GM19025 (cell line): ENCODE measurements around the gene STK31.
"Not testable (repeated sequence)": the region's sequence is repeated elsewhere in the genome, so short reads cannot be mapped to it uniquely, and the experiment has no call there.

Source experiments
- ATAC-seq: cut with Tn5 transposase; IDR thresholded peaks from one replicate; pipeline ENCODE4 v1.9.1; 2021; ENCODE audit warnings: mild to moderate bottlenecking, low read depth, moderate library complexity; ENCODE audit not compliant: unreplicated experiment

STK31 gene

DNA sequence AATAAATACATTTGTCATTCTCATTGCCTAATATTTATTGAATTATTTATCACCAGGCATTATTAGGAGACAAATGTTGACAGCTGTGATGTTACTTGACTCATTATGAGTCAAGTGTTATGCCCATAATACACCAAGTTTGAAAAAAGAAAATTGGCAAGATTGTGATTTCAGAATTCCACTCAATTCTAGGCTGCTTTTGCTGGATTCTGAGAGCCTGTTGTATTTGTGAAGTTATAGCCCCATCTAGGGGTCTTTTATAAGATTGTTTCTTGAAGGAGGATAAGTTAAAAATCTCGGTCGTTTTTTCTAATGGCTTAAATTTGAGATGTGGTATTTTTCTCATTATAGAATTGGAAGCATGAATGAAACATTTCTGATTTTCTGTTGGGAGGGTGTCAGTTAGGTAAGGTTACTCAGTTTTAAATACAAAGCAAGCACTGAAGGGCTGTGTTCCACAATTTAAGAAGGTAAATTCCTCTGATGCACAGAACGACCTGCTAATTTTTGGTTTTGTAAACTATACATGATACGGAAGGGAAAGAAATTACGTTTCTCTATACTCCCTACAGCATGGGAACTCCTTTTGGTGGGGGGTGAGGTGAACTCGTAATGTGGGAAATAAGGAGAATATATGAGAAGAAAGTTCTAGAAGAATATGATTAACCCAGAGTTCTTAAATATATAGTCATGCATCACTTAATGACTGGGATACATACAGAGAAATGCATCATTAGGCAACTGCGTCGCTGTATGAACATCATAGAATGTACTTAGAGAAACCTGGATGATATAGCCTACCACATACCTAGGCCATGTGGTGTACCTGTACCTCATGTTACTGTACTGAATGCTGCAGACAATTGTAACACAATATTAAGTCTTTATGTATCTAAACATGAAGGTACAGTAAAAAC, 2.6 kb downstream of the STK31 start:
- ATAC-seq: no peak

GRCh38 chr7:23713285-23714149, 3.5 kb downstream of the STK31 start:
- no peak for ATAC-seq

DNA sequence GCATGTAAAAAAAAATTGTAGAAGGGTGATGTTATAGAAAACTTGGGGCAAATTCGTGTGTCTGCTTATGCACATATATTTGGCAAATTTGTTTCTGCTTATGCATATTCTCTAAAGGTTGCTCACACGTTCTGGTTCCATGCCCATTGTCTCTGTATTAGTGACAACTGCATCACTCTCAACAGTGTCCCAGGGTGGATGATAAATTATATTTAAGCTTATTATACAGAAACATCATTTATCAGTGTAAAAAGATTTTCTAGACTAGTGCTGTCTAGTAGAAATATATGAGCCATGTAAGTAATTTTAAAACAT, 4.1 kb downstream of the STK31 start:
- ATAC-seq: no peak

DNA sequence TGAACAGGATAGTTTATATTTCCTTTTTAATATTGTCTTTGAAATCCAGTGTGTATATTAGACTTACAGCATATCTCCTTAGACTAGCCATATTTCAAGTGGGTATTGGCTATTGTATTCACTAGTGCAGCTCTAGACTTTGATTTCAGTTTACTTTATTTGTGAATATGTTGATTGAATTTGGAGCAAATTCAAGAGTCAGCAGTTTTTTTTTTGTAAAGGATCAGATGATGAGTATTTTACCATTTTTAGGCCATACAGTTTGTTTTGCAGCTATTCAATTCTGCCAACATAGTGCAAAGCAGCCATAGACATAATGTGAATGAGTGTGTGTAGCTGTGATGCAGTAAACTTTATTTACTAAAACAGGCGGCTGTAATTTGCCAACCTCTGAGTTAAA, 4.6 kb downstream of the STK31 start:
- ATAC-seq: no peak

GRCh38 chr7:23715099-23715498, 5.1 kb downstream of the STK31 start:
- ATAC-seq: no peak

GRCh38 chr7:23717788-23718187, 7.8 kb downstream of the STK31 start:
- ATAC-seq: no peak

- no peak for ATAC-seq
Observed at GRCh38 chr7:23721456-23721855, 11.4 kb downstream of the STK31 start.

DNA sequence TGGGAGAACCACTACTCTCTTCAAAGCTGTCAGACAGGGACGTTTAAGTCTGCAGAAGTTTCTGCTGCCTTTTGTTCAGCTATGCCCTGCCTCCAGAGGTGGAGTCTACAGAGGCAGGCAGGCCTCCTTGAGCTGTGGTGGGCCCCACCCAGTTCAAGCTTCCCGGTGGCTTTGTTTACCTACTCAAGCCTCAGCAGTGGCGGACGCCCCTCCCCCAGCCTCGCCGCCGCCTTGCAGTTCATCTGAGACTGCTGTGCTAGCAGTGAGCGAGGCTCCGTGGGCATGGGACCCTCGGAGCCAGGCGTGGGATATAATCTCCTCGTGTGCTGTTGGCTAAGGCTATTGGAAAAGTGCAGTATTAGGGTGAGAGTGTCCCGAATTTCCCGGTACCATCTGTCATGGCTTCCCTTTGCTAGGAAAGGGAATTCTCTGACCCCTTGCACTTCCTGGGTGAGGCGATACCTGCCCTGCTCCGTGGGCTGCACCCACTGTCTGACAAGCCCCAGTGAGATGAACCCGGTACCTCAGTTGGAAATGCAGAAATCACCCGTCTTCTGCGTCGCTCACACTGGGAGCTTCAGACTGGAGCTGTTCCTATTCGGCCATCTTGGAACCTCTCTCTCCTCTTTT, 12.7 kb downstream of the STK31 start:
- not testable (repeated sequence) for ATAC-seq

GRCh38 chr7:23724113-23724512, 14.1 kb downstream of the STK31 start:
- not testable (repeated sequence) for ATAC-seq

DNA sequence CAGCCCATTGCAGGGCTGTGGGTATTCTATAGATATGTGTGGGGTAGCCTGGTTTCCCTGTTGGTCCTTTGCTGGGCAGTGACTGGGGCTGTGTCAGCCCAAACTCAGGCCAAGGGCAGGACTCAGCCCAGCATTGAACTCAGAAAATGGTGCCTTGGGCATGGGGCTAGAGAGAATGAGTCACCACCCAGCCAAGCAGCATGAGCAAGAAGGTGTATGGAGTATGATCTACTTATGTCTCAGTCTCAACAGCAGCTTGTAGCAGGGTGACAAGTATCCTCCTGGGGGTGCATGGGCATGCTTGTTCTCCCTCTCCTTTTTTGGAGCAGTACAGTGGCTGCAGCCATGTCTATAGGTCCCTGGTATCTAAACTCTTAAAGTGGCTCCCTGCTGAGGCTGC, 32.0 kb downstream of the STK31 start:
- no peak for ATAC-seq

DNA sequence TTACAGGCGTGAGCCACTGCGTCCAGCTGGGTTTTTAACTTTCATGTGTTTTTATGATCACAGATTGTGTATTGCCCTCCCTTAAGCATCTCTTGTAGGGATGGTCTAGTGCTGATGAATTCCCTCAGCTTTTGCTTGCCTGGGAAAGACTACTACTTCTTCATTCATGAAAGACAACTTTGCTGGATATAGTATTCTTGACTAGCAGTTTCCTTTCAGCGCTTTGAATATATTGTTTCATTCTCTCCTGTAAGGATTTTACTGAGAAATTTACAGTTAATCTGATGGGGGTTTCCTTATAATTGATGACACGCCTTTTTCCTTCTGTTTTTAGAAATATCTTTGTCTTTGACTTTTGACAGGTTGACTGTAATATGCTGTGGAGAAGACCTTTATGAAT, 33.2 kb downstream of the STK31 start:
- no peak for ATAC-seq

- no peak for ATAC-seq
Observed at GRCh38 chr7:23746629-23747028, 36.6 kb downstream of the STK31 start.

DNA sequence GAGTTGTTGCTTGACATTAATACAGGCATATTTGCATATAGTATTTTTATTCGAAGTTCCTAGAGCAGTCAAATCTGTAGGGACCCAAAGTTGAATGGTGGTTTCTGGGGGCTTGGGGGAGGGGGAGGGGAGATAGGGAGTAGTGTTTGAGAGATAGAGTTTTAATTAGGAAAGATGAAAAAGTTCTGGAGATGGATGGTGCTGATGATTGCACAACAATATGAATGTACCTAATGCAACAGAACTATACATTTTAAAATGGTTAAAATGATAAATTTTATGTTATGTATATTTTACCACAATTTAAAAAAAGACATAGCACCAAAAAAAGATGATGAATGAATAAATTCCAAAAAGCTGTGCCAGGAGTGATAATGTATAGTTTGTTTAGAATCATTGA, 41.8 kb downstream of the STK31 start:
- no peak for ATAC-seq

GRCh38 chr7:23758839-23759238, 48.8 kb downstream of the STK31 start:
- ATAC-seq: not testable (repeated sequence)

- ATAC-seq: no peak
Observed at GRCh38 chr7:23759671-23760391, 49.8 kb downstream of the STK31 start.

GRCh38 chr7:23765943-23766342, 55.9 kb downstream of the STK31 start:
- no peak for ATAC-seq

- no peak for ATAC-seq
Observed at GRCh38 chr7:23767514-23767913, 57.5 kb downstream of the STK31 start.

DNA sequence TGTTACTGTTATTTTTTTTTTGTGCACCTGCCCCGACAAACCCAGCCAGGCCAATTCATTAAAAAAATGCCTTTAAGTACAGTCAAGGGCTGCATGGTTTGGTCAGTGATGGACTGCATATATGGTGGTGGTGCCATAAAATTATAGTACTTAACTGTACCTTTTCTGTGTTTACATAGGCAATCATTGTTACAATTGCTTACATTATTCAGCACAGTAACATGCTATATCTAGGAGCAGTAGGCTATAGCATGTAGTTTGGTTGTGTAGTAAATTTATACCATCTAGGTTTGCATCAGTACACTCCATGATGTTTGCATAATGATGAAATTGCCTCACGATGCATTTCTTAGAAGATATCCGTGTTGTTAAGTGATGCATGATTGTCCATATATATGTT, 58.0 kb downstream of the STK31 start:
- ATAC-seq: no peak

- ATAC-seq: not testable (repeated sequence)
Observed at GRCh38 chr7:23779185-23779800, 69.3 kb downstream of the STK31 start.

DNA sequence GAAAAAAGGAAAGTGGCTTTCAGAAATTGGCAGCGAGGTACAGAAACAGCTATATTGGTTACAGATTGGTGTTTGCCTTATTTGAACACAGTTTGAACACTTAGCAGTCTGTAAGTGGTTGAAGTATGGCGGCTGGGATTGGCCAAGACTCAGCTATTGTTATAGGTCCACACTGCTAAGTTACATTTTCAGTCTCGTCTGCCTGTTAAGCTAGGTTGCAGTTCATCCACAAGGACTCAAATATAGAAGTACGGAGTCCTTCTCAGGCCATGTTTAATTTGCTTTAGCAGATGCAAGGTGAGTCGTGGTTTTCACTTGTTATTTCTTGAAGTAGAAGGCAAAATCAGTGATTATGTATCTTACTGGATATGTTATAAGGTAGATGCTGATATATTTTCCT, 73.1 kb downstream of the STK31 start:
- no peak for ATAC-seq
